ENCODE data around the gene MGMT.
"Not testable (repeated sequence)": the region's sequence is repeated elsewhere in the genome, so short reads cannot be mapped to it uniquely, and the experiment has no call there.

MGMT gene

DNA sequence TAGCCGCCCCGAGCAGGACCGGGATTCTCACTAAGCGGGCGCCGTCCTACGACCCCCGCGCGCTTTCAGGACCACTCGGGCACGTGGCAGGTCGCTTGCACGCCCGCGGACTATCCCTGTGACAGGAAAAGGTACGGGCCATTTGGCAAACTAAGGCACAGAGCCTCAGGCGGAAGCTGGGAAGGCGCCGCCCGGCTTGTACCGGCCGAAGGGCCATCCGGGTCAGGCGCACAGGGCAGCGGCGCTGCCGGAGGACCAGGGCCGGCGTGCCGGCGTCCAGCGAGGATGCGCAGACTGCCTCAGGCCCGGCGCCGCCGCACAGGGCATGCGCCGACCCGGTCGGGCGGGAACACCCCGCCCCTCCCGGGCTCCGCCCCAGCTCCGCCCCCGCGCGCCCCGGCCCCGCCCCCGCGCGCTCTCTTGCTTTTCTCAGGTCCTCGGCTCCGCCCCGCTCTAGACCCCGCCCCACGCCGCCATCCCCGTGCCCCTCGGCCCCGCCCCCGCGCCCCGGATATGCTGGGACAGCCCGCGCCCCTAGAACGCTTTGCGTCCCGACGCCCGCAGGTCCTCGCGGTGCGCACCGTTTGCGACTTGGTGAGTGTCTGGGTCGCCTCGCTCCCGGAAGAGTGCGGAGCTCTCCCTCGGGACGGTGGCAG is at the start of gene MGMT:
TSS of gene MGMT (plus strand) at position 539 of the 656 bp plus-strand sequence.
- peak; percentile 97 to 100 (median 98) for DNase-seq (ENCODE audit: low read depth in 4 of 4, low spot score in 1 of 4)

DNA sequence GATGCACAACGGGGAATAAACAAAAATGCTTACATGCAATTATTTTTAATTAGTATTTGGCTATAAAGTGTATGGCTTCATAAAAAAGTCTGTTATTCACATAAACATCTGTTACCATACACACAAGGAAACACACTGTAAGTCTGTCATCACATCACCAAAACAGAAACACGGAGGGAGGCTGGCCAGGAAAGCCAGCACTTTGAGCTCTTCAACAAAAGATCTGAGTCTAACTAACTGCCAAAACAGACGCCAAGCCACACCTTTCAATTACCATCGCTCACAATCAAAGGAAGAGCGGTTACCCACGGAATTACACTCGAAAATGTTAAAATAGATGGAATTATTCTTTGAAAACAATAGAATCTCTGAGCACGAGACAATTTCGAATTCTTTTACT is 49.2 kb upstream of the MGMT start:
- DNase-seq (ENCODE audit: low read depth in 4 of 4, low spot score in 1 of 4), result no peak

DNA sequence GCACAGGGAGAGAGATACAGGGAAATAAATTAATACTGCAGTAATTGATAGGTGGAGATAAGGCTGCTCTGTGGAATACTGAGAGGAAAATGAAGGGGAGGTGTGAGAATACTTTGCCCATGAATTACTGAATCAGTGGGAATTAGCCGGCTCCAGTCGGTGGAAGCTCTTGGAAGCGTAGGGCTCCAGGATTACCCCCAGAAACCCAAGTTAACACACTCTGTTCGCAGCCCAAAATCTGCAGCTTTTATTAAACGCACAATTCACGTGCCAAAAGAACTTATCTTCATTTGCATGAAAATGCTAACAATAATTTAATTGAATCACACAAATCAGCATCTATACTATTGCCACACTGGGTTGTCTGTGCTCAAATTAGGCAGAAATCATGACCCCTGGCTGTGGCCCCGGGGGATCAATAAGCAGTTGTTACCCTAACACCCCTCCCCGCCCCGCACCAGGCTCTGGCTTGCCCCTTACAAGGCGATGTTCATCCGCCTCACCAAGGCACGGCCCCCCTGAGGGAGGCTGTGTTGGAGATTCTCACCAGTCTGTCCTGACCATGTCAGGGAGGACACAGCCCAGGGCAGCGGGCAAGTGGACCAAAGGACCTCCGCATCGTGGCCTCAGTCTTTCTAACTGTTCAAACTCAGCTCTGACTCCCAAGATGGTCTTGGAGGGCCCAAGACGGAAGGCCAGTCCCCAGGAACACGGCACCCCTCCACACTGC is 48.4 kb upstream of the MGMT start:
- DNase-seq (ENCODE audit: low read depth in 4 of 4, low spot score in 1 of 4), result no peak

DNA sequence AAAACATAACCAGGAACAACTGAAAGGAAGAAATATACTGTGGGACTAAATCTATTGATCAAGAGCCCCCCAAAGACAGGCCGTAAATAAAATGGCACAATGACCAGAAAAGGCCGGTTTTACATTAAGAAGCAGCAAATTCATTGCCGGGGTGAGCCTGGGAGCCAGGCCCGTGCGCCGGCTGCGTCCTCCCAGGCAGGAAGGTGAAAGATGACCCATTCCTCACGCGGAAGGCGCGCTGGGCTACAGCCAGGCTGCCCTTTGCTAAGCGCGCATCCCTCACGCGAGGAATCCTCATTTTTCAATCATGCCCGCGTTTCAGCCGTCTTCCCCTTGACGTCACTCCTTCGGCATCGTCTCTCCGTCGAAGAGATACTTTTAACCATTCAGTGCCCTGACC is 47.6 kb upstream of the MGMT start:
- no peak for DNase-seq (ENCODE audit: low read depth in 4 of 4, low spot score in 1 of 4)

DNA sequence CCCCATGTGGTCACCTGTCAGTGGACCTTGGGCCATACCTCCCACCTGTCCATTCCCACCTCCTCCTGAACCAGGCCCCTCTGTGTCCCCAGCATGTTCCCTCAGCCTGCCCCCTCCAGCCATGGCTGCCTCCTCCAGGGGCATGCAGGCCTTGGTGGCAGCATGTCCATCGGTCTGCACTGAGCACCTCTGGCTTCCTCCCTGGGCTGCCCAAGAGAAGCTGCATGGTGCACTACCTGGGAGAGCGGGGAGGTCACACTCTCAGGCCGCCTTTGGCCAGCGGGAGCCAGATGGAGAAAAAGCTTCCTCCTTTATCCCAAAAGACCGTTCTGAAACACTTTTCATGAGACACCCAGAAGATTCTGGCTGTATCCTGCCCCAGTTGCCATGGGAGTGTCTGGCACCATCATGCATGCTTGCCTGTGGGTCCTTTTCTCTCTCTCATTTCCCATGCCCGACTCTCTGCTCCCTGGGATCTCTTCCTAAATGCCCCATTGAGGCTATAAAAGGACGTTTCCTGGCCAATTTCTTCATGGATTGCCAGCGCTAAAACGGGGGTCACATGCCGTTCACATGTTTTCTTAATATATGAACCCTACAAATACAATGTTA is 45.5 kb upstream of the MGMT start:
- DNase-seq (ENCODE audit: low read depth in 4 of 4, low spot score in 1 of 4), result no peak

DNA sequence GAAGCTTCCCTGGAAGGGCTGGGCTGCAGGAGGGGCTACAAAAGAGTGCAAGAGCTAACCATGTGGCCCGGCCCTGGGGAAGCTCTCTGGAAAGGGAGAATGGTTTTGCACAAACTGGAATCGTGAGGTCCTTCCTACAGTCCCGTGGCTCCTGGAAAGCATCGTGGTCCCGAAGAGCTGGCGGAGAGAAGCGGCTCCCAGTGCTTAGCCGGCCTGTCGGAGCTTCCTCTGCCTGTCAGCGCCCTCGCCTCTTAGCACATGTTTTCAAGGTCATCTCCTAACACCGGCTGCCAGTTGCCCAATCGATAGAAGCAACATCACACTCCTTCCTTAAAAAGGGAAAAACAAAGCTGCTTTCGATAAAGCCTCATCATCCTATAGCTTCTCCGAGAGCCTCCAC is 42.1 kb upstream of the MGMT start:
- no peak for DNase-seq (ENCODE audit: low read depth in 4 of 4, low spot score in 1 of 4)

DNA sequence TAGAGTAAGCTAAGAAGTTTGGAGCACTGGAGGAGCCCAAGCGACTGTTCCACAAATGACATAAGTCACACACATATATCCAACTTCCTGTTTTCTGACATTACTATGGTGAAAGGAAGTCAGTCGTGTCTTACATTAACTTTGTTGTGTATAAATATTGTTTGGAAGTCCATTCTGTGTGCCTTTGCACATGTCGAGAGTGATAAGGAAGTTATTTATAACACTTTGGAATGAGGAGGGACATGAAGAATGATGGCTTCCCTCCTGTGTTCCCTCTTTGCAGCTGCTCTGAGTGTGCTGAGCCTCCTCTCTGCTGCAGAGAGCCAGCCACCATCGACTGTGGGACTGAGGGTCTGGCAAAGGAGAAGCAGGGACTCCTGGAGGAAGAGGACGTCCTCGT is 40.4 kb upstream of the MGMT start:
- DNase-seq (ENCODE audit: low read depth in 4 of 4, low spot score in 1 of 4), result no peak

DNA sequence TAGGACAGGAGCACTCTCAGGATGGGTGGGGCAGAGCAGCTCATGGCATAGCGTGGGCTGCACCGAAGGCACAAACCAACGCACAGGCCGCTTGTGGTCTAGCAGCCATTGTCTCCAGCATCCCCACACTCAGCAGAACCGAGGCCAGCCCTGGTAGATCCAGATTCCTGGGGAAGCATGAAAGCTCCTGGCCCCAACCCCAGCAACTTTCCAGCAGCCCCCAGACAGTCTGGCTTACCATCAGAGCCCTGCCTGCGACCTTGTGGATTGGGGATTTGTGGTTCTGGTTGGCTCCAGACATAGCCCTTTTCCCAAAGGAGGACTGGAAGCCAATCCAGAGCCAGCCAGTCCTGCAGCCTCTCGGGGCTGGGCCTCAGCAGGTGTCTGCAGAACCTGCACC is 33.8 kb upstream of the MGMT start:
- DNase-seq (ENCODE audit: low read depth in 4 of 4, low spot score in 1 of 4), result no peak

DNA sequence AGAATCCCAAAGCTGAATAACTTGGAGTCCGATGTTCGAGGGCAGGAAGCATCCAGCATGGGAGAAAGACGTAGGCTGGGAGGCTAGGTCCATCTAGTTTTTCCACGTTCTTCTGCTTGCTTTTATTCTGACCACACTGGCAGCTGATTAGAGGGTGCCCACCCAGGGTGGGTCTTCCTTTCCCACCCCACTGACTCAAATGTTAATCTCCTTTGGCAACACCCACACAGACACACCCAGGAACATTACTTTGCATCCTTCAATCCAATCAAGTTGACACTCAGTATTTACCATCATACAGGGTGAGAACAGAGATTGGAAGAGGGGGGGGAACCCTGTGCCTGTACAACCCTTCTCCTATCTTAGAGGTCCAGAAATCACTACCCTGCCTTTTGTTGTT is 31.3 kb upstream of the MGMT start:
- DNase-seq (ENCODE audit: low read depth in 4 of 4, low spot score in 1 of 4), result not testable (repeated sequence)

DNA sequence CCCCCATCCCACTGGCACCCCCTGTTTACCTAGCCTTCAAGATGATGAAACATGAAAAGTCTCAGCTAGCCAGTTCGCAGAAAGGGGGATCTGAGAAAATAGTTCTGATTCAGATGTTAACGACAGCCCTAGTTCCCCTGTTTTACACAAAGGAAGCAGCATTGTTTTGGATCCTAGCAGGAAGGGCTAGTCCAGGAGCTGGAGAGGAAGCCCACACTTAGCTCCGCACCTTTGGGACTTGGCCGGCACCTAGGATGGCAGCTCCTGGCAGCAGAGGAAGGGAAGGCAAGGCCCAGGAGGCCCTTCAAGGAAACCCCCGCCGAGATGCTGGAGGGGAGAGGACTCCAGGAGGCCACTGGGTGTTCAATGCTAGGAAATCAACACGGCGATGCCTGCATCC is 29.0 kb upstream of the MGMT start:
- no peak for DNase-seq (ENCODE audit: low read depth in 4 of 4, low spot score in 1 of 4)

DNA sequence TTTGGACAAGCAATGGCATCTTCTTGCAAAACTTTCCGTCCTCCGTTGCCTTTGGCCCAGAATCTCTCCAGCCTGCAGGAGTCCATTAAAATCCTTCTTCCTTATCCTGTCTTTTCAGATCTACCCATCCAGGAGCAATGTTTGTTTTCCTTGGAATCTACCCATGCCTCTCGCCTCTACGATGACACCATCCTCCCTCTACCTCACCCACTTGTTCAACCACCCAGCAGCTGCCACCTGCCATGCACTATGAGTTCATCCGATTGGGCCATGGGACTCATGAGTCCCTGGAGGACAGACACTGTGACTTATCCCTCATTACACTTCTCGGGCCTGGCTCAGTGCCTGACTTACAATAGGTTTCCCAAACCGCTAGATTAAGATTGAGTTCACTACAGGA is 26.8 kb upstream of the MGMT start:
- DNase-seq (ENCODE audit: low read depth in 4 of 4, low spot score in 1 of 4), result no peak

DNA sequence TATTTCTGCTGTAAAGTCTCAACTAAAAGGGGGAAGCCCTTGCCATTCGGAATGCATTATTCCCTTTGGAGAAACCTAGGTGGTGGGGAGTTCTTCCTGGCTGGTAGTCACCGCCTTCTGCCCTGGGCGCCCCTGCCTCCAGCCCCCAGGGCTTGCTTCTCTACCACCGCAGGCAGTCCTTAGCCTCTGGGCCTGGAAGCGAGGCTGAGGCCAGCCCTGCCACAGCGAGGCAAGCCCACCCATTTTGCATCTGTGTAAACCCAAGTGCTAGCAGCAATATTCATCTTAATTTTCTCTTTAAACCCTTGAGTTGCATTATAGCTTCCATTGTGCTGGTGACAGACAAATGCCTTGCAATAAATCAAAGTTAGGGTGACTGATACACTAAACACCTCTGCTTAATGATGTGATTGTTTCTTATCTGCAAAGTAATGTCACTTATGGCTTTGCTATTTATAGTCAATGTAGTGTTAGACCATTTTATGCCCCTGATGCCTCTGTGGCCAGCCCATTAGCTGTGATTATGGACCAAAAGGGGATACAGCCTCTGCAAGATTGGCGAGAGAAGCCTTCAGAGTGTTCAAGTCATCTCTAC is 26.2 kb upstream of the MGMT start:
- no peak for DNase-seq (ENCODE audit: low read depth in 4 of 4, low spot score in 1 of 4)

DNA sequence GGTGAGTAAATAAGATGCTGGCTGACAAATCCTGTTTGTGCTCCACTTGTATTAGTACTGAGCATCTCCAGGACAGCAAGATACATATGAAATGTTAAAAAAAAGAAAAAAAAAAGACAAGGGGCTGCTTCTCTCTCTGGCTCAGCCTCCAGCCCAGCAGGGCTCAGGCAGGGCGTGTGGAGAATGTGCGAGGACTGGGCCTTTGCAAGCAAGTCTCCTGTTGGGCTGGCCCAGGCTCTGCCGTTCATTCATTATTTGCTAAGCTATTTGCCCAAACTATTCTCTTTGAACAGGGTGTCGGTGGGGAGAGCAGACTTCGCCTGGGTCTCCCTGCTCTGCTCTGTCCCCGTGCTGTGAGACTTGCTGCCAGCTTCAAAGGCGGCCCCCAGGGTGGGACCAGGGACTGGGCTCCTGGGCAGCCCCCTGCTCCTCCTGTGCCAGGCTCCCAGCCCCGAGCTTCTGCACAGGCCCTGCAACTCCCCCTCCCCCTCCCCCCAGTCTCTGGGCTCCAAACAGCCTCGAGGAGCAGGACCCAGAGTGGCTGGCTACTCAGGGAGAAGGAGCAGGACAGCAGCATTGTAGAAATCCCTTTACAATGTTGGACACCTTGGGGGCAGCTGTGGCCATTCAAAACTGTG is 25.6 kb upstream of the MGMT start:
- no peak for DNase-seq (ENCODE audit: low read depth in 4 of 4, low spot score in 1 of 4)

DNA sequence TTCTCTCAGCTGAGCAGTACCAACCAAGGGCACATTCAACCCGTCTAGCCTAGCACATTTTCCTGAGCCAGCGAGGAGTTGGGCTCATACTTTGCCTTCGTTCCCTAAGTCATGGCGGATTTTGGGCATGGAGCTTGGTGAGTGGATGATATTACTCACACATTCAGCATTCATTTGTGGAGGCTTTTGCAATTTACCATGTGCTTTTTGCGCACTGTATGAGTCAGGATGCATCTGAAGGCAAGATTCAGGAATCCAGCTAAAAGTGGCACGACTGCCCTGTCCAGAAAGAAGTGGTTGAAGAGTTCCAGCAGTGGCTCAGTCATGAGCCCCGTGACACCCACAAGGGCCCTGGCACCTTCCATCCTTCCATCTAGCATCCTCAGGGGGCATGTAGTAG is 24.2 kb upstream of the MGMT start:
- DNase-seq (ENCODE audit: low read depth in 4 of 4, low spot score in 1 of 4), result no peak

DNA sequence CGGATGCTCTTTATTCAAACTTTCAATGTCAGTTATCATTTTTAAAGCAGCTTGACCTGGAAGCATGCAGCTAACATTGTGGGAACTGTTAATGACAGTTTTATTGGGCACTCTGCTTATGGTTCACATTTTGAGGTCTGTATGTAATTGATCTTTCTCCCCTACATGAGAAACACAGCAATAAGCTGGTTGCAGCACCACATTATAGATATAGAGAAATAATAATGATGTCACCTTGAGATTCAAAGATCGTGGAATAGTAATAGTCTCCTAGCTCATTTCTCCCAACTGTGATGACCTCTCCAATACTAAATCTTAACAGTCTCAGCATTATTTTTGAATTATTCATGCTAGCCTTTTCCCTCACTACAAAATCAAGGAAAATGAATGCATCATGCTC is 22.7 kb upstream of the MGMT start:
- no peak for DNase-seq (ENCODE audit: low read depth in 4 of 4, low spot score in 1 of 4)

DNA sequence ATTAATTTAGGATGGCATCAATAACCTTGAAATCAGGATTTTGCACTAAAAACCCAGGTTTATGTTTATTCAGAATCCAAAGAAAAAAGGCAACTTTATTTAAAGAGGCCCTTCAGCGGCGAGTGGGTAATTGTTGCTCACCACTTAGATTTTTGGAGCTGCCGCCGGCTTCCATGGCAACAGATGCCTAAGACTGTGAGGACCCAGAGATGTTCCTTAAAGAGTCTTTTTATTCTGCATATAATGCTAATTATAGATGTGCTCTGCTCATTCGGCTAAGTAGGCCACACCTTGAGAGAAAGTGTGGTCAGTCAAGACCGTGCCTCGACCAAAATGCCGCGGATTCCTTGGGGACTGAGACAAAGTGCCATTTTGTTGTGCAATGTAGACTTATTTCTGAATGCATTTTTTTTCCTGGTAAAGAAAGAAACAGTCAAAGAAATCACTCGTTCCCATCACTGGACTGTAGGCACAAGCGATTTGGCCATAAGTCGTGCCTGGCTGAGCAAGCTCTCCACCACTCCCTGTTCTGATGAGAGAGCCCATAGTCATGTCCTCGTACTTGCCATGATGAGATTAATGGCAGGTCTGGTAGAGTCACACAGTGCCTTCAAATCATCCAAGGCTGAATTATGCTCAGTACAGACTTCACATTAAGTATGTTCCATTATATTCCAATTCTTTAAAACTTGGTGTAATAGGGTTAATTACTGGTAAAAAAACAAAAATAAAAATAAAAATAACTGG is 21.4 kb upstream of the MGMT start:
- no peak for DNase-seq (ENCODE audit: low read depth in 4 of 4, low spot score in 1 of 4)

DNA sequence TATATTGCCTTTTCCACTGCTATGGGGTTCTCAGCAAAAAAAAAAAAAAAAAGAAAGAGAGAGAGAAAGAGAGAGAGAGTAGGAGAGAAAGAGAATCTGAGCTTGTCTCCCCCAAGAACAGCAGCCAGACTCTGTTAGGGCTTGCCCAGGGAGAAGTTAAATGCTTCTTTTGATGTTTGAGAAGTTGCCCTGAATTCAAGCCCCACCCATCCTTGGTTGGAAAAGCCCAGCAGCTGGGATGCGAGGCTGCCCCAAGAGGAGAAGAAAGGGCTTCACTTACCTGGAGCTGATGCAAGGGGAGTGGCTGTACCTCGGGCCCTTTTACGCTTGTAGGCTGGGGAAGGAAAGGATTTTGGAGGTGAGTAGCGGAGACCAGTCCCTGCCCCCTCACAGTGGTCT is 20.9 kb upstream of the MGMT start:
- no peak for DNase-seq (ENCODE audit: low read depth in 4 of 4, low spot score in 1 of 4)

DNA sequence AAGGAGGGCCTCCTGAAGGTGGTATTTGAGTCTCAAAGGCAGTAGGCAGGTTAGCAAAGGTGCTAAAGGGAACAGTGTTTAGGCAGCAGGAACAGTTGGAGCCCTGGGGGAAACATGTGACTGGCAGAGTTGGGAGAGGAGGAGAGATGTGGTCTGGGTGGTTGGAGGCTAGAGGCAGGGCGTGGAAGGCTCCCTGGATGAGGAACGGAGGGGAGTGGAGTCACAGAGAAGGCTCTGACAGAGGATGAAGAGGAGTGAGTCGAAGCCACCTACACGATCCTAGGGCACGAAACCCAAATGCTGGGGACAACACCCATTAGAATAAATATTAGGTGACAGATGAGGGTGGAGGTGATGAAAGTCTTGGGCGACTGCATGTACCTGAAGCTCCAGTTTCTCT is 19.6 kb upstream of the MGMT start:
- no peak for DNase-seq (ENCODE audit: low read depth in 4 of 4, low spot score in 1 of 4)

DNA sequence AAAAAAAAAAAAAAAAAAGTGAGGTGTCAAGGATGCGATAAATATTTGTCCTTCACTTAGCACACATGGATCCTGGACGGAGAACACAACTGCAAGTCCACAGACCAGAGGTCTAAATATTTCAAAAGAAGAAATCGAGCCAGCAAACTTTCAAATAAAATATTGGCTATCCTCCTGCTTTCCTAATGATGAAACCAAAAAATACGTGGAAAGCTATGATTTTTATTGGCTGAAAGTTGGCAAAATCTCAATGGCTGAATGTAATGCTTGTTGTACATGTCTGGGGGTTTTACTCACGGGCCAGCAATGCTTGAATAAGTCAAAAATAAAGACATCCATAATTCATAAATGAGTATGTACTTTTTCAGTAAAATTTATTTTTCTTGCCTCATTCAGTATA is 19.0 kb upstream of the MGMT start:
- no peak for DNase-seq (ENCODE audit: low read depth in 4 of 4, low spot score in 1 of 4)

DNA sequence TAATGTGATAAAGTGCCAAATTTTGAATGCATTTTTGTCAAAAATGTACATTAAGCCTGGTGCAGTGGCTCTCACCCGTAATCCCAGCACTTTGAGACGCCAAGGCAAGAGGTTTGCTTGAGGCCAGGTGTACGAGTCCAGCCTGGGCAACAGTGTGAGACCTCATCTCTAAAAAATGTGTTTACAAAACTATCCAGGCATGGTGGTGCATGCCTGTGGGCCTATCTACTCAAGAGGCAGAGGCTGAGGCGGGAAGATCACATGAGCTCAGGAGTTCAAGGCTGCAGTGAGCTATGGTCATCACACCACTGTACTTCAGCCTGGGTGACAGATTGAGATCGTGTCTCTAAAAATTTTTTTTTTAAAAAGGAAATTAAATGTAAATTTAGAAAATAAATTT is 18.5 kb upstream of the MGMT start:
- DNase-seq (ENCODE audit: low read depth in 4 of 4, low spot score in 1 of 4), result no peak

DNA sequence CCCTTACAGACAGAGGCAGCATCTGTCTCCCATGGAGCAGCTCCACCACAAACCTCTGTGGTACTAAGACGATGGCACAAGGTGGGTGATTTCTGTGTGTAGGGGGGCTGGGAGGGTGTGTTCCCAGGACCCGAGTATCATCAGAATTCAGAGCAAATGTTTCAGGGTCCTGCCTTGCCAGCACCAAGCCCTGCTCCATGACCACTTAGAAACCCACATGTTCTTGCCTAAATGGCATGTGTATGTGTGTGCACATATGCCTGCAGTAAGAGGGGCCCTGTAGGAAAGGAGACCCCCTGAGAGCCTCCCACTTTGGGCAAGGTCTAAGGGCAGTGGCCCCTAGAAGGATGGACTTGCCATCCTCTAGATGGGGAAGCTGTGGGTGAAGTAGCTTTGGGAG is 17.1 kb upstream of the MGMT start:
- no peak for DNase-seq (ENCODE audit: low read depth in 4 of 4, low spot score in 1 of 4)
